CMK (cell line): Measurements from ENCODE around the gene MYRFL.
A peak's percentile ranks its signal among the peaks of the same experiment; 100 is the strongest.

Source experiments
- DNase-seq: peaks from one replicate; pipeline ENCODE4 v3.0.0-alpha.2; 2010; ENCODE audit warnings: low read depth

The MYRFL gene

DNA sequence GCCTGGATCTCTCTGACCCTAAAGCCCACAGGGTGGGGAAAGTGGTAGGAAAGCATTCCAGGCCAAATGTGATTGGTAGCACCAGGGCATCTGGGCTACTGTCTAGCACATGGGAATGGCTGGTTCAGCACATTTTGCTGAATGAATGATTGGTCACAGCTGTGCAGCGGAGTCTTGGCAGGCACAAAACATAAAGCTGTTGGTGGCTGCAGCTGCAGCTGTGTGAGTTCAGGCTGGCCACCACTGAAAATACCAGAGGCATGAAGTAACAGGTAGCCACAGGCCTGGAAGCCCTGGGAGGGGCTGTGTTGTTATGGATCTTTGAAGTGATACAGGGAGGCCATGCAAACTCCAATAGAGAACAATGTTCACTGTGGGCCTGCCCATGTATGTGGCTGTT is 72.7 kb downstream of the MYRFL start:
- no peak for DNase-seq

DNA sequence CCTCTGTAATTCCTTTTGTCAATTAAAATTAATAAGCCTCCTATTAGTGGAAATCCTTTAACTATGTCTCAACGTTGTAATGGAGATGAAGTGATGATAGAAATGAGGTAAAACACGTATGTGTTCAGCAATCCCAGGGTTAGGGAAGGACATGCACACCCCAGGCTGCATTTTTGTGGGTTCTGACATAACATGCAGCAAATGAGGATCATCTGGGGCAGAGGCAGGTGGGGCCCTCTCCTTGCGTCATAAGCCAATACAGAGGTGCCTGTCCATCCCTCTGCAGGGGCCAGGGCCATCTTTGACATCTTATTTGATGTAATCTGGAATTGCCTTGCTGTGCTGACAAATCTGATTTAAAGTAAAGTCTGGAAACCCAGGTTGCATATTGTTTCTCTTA is 73.2 kb downstream of the MYRFL start:
- DNase-seq = no peak

DNA sequence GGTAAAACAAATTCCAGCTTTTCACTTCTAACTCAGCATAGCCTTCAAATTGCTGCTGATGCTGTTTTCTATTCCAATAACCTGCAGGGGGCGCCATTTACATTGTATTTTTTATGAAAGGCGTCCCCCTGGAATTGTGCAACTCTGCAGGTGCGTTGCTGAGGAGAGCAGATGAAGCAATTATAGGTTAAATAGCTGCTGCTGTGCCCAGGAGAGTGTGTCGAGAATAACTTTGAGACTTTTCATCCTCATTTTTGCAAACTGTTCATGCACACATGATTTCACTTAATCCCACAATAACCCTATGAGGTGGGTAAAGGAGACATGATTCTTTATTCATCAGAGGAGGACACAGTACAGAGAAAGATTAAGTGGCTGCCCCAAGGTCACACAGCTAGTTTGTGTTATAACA is 75.7 kb downstream of the MYRFL start:
- no peak for DNase-seq

DNA sequence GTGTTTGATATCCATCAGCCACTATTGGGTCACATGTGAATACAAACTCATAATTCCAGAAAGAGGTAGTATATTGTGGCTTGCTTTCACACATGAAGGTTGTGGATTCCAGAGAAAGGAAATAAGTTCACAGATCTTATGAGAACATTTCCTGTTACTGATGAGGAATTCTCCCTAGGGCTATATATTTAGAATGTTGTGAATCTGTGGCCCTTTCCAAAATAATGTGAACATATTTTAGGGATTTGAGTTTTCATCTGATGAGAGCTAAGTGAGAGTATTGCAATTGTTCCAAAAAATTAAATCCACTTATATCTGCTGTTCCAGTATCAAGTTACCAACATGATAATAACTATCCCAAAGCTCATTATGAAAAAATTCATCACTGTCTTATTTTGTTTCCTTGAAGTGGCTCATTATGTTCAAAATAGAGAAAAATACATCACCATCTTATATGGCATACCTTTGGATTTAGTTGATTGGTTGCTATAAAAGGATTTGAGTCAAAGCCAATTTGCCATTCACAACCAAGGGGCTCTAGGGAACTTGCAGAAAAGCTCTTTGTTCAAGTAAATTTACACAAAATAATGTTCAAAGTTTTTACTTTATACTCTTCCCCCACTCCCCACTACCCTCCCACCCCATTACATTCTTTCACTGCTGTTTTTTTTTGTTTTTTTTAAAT is 76.3 kb downstream of the MYRFL start:
- DNase-seq = no peak

DNA sequence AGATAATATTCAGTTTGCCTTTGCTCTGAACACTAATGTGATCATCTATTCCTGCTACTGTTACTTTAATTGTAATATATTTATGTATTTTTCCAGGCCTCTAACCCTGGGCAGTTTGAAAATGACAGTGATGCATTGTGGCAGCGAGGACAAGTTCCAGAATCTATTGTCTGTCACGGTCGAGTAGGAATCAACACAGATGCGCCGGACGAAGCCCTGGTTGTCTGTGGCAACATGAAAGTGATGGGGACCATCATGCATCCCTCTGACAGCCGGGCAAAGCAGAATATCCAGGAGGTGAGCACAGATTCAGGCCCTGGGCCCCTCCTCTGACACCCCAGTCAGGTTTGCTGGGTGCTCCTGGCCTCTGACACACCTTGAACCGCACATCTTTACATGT is 78.5 kb downstream of the MYRFL start:
- no peak for DNase-seq

DNA sequence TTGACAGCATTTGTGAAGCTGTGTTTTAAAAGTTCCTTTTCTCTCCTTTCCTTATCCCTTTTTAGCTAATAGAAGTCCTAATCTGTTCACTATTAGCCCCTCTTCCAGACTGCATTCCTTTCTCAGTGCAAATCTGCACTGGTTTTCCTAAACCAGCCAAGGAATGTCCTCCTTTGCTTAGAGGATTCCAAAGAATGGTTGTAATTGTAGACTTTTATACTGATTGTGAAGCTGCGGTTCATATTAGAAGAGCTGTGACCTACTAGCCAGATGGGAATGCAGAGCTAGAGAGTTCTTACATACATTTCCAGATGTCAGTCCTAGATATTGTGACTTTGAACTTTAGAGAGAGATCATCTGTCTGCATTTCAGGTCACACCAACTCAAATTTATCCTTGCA is 79.8 kb downstream of the MYRFL start:
- DNase-seq = no peak

DNA sequence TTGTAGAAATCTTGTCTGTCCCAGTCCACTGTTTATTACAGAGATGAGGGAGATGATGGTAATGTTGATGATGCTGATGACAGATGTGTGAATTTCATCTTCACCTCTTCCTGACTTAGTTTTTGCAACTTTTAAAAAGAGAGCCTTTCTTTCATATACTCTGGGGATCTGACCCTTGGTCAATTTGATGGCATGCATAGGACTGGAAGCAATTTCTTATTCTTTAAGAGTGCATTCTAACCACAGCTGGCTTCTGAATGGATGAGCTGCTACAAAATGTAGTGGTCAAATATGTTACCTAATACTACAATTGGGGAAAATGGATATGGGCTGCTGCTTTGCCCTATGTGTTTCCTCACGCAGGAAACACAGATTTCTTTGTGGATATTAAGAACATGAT is 80.8 kb downstream of the MYRFL start:
- no peak for DNase-seq

DNA sequence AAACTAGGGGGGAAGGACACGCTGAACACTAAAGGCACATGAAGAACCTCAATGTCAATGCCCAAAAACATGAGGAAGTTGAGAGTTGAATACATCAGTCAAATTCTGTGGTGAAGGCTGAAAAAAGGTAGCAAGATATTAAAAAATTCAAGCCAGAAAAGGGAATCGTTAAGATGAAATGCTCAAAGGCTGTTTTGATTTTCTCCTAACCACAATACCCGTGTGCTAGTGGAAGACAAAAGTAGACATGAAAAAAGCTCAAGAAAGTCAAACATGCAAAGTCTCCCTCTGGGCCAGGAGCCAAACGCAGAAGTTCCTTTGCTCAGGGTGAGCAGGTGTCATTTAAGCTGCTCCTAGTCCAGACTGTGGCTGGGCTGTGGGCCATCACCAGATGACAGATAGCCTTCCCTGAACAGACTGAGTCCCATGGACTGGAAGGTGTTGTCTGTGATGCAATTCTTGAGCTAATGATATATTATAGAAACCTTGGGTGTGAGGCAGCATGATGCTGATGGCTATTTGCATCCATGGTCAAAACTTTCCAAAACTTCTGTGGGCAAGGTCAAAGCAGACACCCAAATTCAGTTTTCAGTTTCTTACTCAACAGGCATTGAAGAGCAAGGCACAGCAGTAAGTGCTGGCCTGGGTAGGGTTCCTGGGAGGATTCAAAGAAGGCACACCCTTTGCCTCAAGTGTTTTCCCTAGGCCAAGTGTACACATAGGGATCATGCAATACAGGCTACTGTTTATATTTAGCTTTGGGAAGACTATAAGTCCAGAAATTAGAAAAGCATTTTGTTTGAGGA is 81.6 kb downstream of the MYRFL start:
- DNase-seq = no peak

DNA sequence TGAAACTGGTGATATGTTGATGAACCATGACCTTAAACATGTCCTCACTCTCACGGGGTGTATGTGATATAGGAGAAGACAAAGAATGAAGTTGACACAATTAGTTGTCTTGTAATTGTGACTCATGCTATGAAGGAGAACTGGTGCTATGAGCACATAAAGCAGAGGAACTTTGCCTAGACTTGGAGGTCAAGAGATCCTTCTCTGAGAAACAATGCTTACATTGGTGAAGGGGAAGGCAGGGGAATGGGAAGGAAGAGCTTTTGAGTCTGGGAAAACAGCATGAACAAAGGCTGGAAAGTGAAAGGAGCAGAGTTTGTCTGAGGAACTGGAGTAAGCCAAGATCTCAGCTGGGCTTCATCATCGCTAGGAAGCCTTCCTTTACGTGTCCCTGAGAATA is 83.2 kb downstream of the MYRFL start:
- no peak for DNase-seq

DNA sequence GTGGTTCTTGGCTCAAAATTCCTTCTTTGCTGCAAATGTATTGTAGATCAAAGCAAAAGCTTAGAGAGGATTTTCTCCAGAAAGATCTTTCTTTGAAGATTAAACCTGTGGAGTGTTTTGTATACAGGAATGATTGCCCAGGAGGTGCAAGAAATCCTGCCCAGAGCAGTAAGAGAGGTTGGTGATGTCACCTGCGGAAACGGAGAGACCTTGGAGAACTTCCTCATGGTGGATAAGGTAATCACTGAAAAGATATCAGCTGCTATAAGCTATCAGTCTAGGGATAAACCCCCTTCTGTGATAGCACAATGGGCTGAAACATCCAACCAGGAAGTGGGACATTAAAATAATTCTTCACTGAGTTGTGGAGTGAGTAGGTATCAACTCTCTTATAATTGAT is 85.7 kb downstream of the MYRFL start:
- no peak for DNase-seq

DNA sequence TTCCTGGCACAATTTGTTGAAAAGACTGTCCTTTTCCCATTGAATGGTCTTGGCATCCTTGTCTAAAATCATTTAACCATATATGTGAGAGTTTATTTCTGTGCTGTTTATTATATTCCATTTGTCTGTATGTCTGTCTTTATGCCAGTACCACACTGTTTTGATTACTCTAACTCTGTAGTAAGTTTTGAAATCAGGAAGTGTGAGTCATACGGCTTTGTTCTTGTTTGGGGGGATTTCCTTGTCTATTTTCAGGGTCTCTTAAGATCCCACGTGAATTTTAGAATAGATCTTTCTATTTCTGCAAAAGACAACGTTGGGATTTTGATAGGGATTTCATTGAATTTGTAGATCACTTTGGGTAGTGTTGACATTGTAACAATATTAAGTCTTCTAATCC is 88.5 kb downstream of the MYRFL start:
- no peak for DNase-seq

DNA sequence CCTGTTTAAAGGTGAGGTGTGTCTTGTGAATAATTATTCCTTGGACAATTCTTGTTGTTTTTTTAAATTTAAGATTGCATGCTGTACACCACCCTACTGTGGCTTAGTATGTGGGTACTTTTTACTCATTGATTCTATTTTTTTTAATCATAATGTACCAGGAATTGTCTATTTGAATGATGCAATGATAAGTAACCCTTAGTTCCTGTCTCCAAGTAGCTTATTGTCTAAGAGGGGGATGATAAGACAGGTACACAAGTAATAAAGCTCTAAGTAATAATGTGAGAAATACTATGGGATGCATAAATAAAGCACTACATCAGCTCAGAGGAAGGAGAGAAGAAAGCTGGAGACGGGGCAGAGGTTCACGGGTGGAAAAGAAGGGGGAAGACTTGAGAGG is 90.9 kb downstream of the MYRFL start:
- DNase-seq = no peak

DNA sequence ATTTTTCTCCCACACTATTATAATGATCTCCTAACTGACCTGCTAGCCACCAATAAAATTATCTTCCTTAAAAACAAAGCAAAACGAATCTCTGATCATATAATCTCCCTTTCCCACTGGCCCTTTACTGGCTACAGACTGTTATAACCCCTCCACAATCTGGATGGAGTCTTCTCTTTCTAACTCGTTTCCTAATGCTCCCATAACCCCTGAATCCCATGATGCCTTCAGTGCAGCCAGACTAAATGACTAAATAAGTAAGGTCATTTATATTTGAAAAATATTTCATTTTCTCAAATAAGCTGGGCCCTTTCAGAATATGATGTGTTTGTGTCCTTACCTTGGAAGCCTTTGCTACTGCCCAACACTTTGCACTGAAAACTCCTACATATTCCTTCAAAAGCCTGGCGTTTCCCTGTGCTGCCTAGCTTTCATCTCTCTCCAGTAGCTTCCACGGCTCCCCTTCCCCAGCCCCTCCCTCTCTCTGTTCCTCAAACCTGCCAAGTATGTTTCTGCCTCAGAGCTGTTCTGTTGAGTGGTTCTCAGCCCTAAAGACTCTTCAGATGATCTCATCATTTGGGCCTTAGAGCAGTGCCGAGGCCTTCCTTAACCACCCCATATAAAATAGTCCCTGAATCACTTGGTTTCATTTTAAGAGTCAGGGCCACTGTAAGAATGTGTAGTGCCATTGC is 91.7 kb downstream of the MYRFL start:
- no peak for DNase-seq

DNA sequence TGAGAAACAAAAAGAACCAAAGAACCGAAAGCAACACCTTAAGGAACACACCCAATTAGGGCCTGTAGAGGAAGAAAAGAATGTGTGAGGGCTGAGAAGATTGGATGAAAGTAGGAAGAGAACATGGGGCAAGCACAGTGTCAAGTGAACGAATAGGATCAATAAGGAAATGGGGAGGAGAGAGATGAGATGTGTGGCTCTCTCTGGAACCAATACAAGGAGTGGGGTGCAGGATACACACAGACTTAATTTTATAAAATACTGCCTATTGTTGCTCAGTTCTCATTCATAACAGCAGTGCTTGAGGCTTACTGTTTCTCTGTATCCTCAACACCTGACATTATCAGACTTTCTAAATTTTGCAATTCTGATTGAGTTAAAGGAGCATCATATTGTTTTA is 93.3 kb downstream of the MYRFL start:
- DNase-seq = no peak

DNA sequence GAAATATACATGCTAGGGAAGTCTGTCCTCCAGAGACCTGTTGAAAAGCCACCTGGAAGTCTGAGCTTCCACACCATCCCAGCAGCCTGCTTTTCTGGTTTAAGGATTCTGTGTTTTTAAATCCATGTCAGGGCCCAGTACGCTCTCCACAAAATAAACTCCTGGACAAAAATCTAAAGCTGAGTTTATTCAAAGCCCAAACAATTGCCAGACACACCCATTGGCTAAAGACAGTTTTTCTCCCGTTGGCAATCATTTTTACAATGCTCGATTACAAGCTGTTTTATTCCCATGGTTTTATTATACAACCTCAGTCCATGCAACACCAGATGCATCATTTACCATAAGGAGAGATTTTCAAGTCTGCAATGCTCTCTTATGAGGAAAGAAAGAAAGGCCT is 94.5 kb downstream of the MYRFL start:
- no peak for DNase-seq

DNA sequence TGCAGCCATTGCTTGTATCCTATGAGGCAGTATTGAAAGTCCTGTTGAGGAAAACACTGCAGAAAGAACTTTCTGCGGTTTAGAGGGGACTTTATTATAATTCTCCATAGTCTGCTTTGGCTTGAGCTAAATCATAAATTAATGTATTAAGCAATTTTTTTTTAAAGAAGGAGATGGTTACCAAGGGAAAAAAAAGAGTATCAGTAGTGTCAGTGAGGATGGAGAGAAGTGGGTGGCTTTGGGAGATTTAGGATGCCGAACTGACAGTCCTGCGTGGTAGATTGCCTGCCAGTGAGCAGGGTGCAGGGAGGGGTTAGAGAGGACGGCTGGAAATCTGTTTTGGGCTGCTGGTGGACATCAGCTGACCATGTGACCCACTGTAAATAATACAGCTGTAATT is 96.8 kb downstream of the MYRFL start:
- no peak for DNase-seq

DNA sequence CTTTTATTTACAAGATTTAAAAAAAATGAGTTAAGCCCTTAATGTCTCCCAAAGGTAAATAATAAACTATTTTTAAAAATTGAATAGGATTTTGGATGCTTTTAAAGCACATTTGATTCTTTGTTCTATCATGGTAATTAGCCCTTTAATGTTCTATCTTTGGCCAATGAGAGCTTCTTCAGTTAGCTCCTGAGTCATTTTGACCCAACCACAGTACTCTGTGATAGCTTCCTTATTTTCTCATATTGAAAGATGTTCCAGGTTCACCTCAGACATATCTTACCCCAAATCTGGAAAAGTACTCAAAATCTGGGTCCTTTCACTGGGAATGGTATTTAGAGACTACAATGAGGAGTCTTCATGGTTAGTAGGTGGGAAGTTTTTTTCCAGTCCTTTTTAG is 98.0 kb downstream of the MYRFL start:
- no peak for DNase-seq

DNA sequence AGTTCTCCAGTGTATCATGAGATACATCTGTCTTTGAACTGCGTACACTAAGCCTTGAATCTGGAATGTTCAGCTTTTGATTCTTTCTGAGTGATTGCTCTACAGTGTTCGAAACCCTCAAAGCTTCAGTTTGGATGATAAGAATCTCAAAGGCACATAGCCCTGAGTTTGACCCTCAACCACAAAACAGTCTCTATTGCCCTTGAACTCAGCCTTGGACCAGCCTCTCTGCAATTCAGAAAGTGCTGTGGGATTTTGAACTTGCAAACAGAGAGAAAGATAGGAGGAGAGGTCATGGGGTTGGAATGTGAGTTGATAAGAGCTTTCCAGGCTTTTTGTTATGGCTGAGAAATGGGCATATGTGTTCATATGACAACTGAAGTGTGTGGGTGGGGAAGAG is 100.3 kb downstream of the MYRFL start:
- peak; percentile 21 for DNase-seq

DNA sequence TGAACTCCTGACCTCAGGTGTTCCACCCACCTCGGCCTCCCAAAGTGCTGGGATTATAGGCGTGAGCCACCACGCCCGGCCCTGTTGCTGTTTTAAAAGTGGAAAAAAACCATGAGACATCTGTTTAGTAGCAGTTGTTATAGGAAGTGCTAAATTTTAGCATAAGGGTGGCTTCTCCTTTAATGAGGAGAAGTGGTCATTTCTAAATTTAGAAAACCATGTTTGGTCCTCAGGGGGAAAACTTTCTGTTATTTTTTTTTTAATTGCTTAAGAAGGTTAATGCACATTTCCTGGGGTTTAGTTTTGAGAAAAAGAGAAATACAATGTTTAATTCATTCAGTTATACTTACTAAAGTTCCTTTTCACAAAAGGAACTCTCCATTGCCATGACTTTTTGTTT is 102.1 kb downstream of the MYRFL start:
- DNase-seq = no peak

DNA sequence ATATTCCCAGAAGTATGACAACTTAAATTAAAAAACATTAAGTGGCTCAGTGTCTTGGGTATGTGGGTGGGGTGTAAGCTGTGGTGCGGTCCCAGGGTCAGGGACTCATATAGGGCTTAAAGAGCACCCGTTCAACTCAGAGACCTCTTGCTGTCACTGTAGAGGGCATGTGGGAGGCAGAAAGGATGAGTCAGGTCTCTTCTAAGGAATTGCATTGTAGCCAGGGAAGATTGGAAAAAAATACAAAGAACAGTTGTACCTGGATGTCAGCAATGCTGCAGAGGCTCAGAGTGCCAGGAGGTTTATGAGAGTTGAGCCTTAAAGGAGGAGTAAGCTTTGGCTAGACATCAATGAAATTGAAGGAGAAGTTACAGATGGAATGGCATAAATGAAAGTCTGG is 104.1 kb downstream of the MYRFL start:
- no peak for DNase-seq

DNA sequence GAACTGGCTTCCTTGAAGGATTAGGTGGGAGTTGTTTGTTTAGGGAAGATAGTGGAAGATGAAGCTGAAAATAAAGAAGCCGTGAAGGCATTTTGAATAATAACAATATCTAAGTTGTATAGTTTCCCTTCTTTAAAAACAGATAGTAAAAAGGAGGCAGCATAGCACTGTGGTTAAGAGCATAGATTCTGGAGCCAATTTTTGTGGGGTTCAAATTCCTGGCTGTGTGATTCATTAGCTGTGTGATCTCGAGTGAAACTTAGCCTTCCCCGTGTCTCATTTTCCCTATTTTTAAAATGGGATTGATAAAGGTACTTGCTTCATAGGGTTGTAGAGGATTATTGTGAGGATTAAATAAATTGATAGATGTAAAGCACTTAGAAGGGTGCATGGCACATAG is 104.5 kb downstream of the MYRFL start:
- DNase-seq = no peak

DNA sequence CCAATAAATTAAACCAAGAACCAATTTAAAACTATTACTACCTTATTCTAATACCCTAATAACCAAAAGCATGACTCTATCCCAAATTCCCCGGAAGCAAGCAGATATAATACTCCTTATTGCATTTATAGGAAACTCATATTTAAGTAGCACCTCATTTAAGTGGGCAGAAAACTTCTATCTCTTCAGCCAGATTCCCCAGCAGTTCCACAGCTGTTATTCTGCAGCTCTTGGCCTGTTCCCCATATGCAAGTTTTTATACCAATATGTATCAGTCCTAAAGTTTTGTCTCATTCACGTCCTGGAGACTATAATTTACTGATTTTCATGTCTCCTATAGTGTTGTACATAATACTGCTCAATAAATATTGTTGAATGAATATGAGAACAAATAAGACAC is 106.5 kb downstream of the MYRFL start:
- no peak for DNase-seq

DNA sequence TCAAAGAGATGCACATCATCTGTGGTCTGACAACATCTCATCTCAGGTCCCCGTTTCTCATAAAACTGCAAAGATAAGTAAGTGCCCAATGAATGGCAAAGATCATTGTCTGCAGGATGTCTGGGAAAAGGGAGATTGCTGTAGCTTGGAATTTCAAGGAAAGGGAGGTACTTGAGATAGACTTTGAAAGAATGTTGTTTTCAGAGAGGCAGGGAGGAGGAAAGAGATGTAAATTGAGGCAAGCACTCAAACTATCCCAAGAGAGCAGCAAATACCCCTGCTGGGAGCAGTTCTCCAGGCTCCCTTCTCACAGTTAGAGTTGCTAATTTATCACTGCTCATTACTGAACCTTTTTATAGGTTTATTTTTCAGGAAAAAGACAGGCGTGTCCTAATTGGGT is 107.1 kb downstream of the MYRFL start:
- no peak for DNase-seq
